Nephron (organoid): Measurements from ENCODE around the gene ARHGEF39.

Source experiments
- H3K27ac Mint-ChIP-seq, 3 experiments: 2 replicates each; pipeline ENCODE4 v1.8.0; 2020; ENCODE audit warnings: mixed read lengths in 3 of 3, mild to moderate bottlenecking in 2 of 3, moderate library complexity in 1 of 3
- H3K27me3 Mint-ChIP-seq: 2 replicates; pipeline ENCODE4 v1.8.0; 2021; ENCODE audit warnings: low read depth, mild to moderate bottlenecking, moderate library complexity, mixed read lengths
- H3K36me3 Mint-ChIP-seq: 2 replicates; pipeline ENCODE4 v1.8.0; 2020; ENCODE audit warnings: low read depth, mixed read lengths
- H3K4me1 Mint-ChIP-seq: 2 replicates; pipeline ENCODE4 v1.8.0; 2020; ENCODE audit warnings: mixed read lengths
- H3K4me3 Mint-ChIP-seq, 3 experiments: 2 replicates each; pipeline ENCODE4 v1.8.0; 2020; ENCODE audit warnings: mild to moderate bottlenecking in 3 of 3, mixed read lengths in 3 of 3, moderate library complexity in 2 of 3
- H3K9me3 Mint-ChIP-seq: 2 replicates; pipeline ENCODE4 v1.8.0; 2020; ENCODE audit warnings: mixed read lengths
- CTCF ChIP-seq, 3 experiments: fragments of 200-600 bp; sonication (generic); IDR thresholded peaks; one replicate each; pipeline ENCODE4 v1.5.0; 2021; ENCODE audit warnings: antibody characterized with exemption in 3 of 3; ENCODE audit not compliant: unreplicated experiment in 3 of 3

Gene ARHGEF39

GRCh38 chr9:35690294-35690613 lies 25.3 kb upstream of the ARHGEF39 start:
- TF ChIP-seq CTCF (IDR thresholded peaks at IDR 0.05; ENCODE audit: unreplicated experiment in 3 of 3) = no peak
- peak overlapping the region; percentile 65 to 94 (median 81) for H3K27ac Mint-ChIP-seq

GRCh38 chr9:35689542-35690293 lies 24.7 kb upstream of the ARHGEF39 start, which contains the start of gene TPM2:
TSS of gene TPM2 (minus strand) at chr9:35689925. CDS start at chr9:35689817, 108 bp downstream.
- H3K9me3 Mint-ChIP-seq = no peaks in the 10 kb centered on the region
- TF ChIP-seq CTCF (IDR thresholded peaks at IDR 0.05; ENCODE audit: unreplicated experiment in 3 of 3) = no peak
- H3K36me3 Mint-ChIP-seq = peaks cover 13% of the 10 kb centered on the region
- H3K4me3 Mint-ChIP-seq = peak within 1 kb of the TSS; percentile 94 to 100 (median 95)
- H3K4me1 Mint-ChIP-seq = peaks cover 42% of the 10 kb centered on the region
- peak within 1 kb of the TSS; percentile 65 to 96 (median 94) for H3K27ac Mint-ChIP-seq
- peaks cover 3% of the 10 kb centered on the region for H3K27me3 Mint-ChIP-seq

More at GRCh38 chr9:35690294-35690613, 25.3 kb upstream of the ARHGEF39 start:
- Mint-ChIP-seq H3K36me3 (peaks cover 13% of the 10 kb centered on the region), H3K9me3 (no peaks in the 10 kb centered on the region), H3K4me1 (peaks cover 41% of the 10 kb centered on the region), H3K27me3 (peaks cover 3% of the 10 kb centered on the region), H3K4me3 (peak overlapping the region; percentile 94 to 100 (median 95))

GRCh38 chr9:35688558-35689541 lies 23.9 kb upstream of the ARHGEF39 start:
- no peak for TF ChIP-seq CTCF (IDR thresholded peaks at IDR 0.05; ENCODE audit: unreplicated experiment in 3 of 3)
- Mint-ChIP-seq H3K36me3 (peaks cover 21% of the 10 kb centered on the region), H3K4me3 (peak overlapping the region; percentile 94 to 100 (median 95)), H3K27ac (peak overlapping the region; percentile 65 to 96 (median 93)), H3K9me3 (no peaks in the 10 kb centered on the region), H3K27me3 (peaks cover 3% of the 10 kb centered on the region), H3K4me1 (peaks cover 49% of the 10 kb centered on the region)

- no peak for TF ChIP-seq CTCF (IDR thresholded peaks at IDR 0.05; ENCODE audit: unreplicated experiment in 3 of 3)
These were observed 23.1 kb upstream of the ARHGEF39 start for GRCh38 chr9:35687972-35688557.

GRCh38 chr9:35687306-35687705 lies 22.3 kb upstream of the ARHGEF39 start:
- peaks cover 61% of the 10 kb centered on the region for H3K4me1 Mint-ChIP-seq
- H3K4me3 Mint-ChIP-seq = peak overlapping the region; percentile 69 to 100 (median 95)
- H3K36me3 Mint-ChIP-seq = peaks cover 37% of the 10 kb centered on the region
- no peaks in the 10 kb centered on the region for H3K9me3 Mint-ChIP-seq
- H3K27me3 Mint-ChIP-seq = peaks cover 3% of the 10 kb centered on the region
- H3K27ac Mint-ChIP-seq = peak overlapping the region; percentile 65 to 90 (median 76)
- TF ChIP-seq CTCF (IDR thresholded peaks at IDR 0.05; ENCODE audit: unreplicated experiment in 3 of 3) = no peak

More at GRCh38 chr9:35687972-35688557, 23.1 kb upstream of the ARHGEF39 start:
- Mint-ChIP-seq H3K27me3 (peaks cover 3% of the 10 kb centered on the region), H3K4me1 (peaks cover 56% of the 10 kb centered on the region), H3K9me3 (no peaks in the 10 kb centered on the region), H3K36me3 (peaks cover 29% of the 10 kb centered on the region), H3K27ac (peak overlapping the region; percentile 65 to 96 (median 79)), H3K4me3 (peak overlapping the region; percentile 94 to 100 (median 95))
